Glutamatergic neuron (in vitro differentiated cells): Measurements from ENCODE around the gene SLC35C1. TPM values are rescaled to one million over a fixed set of nuclear protein-coding genes. Genes with fewer than 3 reads are reported as not detected.

Experiments used
- DNase-seq: peaks from one replicate; pipeline ENCODE4 v3.0.0; 2022
- H3K27ac Mint-ChIP-seq: one replicate; pipeline ENCODE4 v1.8.0; 2020; ENCODE audit warnings: mild to moderate bottlenecking, mixed read lengths, inconsistent platforms; ENCODE audit not compliant: unreplicated experiment
- H3K27me3 Mint-ChIP-seq: one replicate; pipeline ENCODE4 v1.8.0; 2020; ENCODE audit warnings: mild to moderate bottlenecking, moderate library complexity, mixed read lengths, inconsistent platforms; ENCODE audit not compliant: unreplicated experiment
- H3K36me3 Mint-ChIP-seq: one replicate; pipeline ENCODE4 v1.8.0; 2020; ENCODE audit warnings: mild to moderate bottlenecking, mixed read lengths, inconsistent platforms; ENCODE audit not compliant: unreplicated experiment
- H3K4me1 Mint-ChIP-seq: one replicate; pipeline ENCODE4 v1.8.0; 2020; ENCODE audit warnings: mild to moderate bottlenecking, low read depth, mixed read lengths, inconsistent platforms; ENCODE audit not compliant: unreplicated experiment
- H3K4me3 Mint-ChIP-seq: one replicate; pipeline ENCODE4 v1.8.0; 2020; ENCODE audit warnings: mild to moderate bottlenecking, mixed read lengths, inconsistent platforms; ENCODE audit not compliant: unreplicated experiment
- H3K9me3 Mint-ChIP-seq: one replicate; pipeline ENCODE4 v1.8.0; 2020; ENCODE audit warnings: mild to moderate bottlenecking, moderate library complexity, mixed read lengths, inconsistent platforms; ENCODE audit not compliant: unreplicated experiment
- long read RNA-seq: library from polyadenylated mRNA; unstranded; transcript quantifications from one replicate; pipeline ENCODE4 v2.0.0, GENCODE V29; 2020; ENCODE audit not compliant: unreplicated experiment
- total RNA-seq: library from RNA; stranded (reverse); fragmentation: NEBNext Ultra II Directional; extraction: Animal tissue kit (Norgen Biotek cat#: 25700); gene quantifications from one replicate; pipeline ENCODE4 v1.2.1, GENCODE V29; 2021; ENCODE audit not compliant: unreplicated experiment
- TF ChIP-seq, protein P1 (sequence below): fragments of 200-600 bp; sonication (generic); IDR thresholded peaks from one replicate; pipeline ENCODE4 v1.5.0; 2021; ENCODE audit not compliant: partially characterized antibody, unreplicated experiment

SLC35C1 gene
- 20.9 TPM for total RNA-seq
- long read RNA-seq, full-length matches to known transcripts: 2 of 5 reads
- long read RNA-seq, partial matches to known transcripts: 0 of 5 reads
- long read RNA-seq, other reads (novel, unspliced or antisense): 3 of 5 reads

GRCh38 chr11:45804761-45805304, at the start of gene SLC35C1:
TSS of gene SLC35C1 (plus strand) at chr11:45805149. CDS start at chr11:45805802, 653 bp downstream.
- peak within 1 kb of the TSS; percentile 94 for H3K27ac Mint-ChIP-seq
- H3K9me3 Mint-ChIP-seq: peaks cover 1% of the 10 kb centered on the region
- DNase-seq: peak; percentile 99
- H3K4me3 Mint-ChIP-seq: peak within 1 kb of the TSS; percentile 93
- H3K4me1 Mint-ChIP-seq: peaks cover 9% of the 10 kb centered on the region
- peaks cover 2% of the 10 kb centered on the region for H3K36me3 Mint-ChIP-seq
- TF ChIP-seq, protein P1, sequence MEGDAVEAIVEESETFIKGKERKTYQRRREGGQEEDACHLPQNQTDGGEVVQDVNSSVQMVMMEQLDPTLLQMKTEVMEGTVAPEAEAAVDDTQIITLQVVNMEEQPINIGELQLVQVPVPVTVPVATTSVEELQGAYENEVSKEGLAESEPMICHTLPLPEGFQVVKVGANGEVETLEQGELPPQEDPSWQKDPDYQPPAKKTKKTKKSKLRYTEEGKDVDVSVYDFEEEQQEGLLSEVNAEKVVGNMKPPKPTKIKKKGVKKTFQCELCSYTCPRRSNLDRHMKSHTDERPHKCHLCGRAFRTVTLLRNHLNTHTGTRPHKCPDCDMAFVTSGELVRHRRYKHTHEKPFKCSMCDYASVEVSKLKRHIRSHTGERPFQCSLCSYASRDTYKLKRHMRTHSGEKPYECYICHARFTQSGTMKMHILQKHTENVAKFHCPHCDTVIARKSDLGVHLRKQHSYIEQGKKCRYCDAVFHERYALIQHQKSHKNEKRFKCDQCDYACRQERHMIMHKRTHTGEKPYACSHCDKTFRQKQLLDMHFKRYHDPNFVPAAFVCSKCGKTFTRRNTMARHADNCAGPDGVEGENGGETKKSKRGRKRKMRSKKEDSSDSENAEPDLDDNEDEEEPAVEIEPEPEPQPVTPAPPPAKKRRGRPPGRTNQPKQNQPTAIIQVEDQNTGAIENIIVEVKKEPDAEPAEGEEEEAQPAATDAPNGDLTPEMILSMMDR: peak; percentile 47
- H3K27me3 Mint-ChIP-seq: peaks cover 10% of the 10 kb centered on the region

GRCh38 chr11:45755281-45755859, 49.6 kb upstream of the SLC35C1 start:
- TF ChIP-seq, protein P1: no peak
- Mint-ChIP-seq H3K27me3 (peaks cover 10% of the 10 kb centered on the region), H3K4me3 (no peak overlapping the region), H3K27ac (peak overlapping the region; percentile 44), H3K4me1 (peaks cover 19% of the 10 kb centered on the region), H3K36me3 (no peaks in the 10 kb centered on the region), H3K9me3 (peaks cover 4% of the 10 kb centered on the region)
- no peak for DNase-seq

GRCh38 chr11:45756384-45757010, 48.5 kb upstream of the SLC35C1 start:
- peaks cover 9% of the 10 kb centered on the region for H3K4me1 Mint-ChIP-seq

DNA sequence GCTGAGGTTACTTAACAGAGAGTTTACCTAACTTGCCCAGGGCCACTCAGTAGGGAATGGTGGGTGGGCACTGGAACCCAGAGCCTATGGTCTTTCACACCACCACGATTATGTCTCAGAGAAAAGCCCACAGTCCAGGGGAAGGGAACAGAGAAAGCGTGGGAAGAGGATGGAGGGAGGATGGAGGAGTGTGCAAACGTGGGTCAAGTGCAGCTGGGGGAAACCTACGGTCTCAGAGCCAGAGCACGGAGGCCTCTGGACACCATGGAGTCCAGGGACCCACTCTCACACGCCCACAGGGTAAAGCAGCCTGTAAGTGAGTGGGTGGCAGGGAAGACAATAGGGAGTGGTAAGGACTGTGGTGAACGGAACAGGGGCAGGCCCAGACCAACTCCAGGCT, 47.3 kb upstream of the SLC35C1 start:
- H3K4me1 Mint-ChIP-seq: peaks cover 4% of the 10 kb centered on the region
- peaks cover 7% of the 10 kb centered on the region for H3K27me3 Mint-ChIP-seq
- peaks cover 2% of the 10 kb centered on the region for H3K9me3 Mint-ChIP-seq
- TF ChIP-seq, protein P1: no peak
- no peak overlapping the region for H3K4me3 Mint-ChIP-seq
- H3K27ac Mint-ChIP-seq: no peak overlapping the region
- no peak for DNase-seq
- no peaks in the 10 kb centered on the region for H3K36me3 Mint-ChIP-seq

More at GRCh38 chr11:45756384-45757010, 48.5 kb upstream of the SLC35C1 start:
- Mint-ChIP-seq H3K27ac (no peak overlapping the region), H3K9me3 (peaks cover 2% of the 10 kb centered on the region), H3K4me3 (no peak overlapping the region), H3K27me3 (peaks cover 7% of the 10 kb centered on the region), H3K36me3 (no peaks in the 10 kb centered on the region)
- DNase-seq: no peak
- TF ChIP-seq, protein P1: no peak

DNA sequence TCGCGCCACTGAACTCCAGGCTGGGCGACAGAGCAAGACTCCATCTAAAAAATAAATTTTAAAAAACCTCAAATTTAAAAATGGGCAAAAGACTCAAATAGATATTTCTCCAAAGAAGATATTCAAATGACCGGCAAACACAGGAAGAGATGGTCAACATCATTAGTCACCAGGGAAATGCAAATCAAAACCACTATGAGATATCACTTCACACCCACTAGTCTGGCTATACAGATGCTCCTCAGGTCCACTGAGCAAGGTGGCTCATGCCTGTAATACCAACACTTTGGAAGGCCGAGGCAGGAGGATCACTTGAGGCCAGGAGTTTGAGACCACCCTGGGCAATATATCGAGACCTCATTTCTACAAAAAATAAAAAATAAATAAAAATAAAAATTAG, 43.3 kb upstream of the SLC35C1 start:
- TF ChIP-seq, protein P1: no peak
- H3K36me3 Mint-ChIP-seq: no peaks in the 10 kb centered on the region
- no peak for DNase-seq

More for the DNA sequence above, 43.3 kb upstream of the SLC35C1 start:
- Mint-ChIP-seq H3K9me3 (peaks cover 2% of the 10 kb centered on the region), H3K4me1 (peaks cover 4% of the 10 kb centered on the region), H3K27me3 (peaks cover 7% of the 10 kb centered on the region), H3K27ac (no peak overlapping the region), H3K4me3 (no peak overlapping the region)
